IMR-90 (cell line): ENCODE results near the gene SERP2. TPM values are rescaled to one million over a fixed set of nuclear protein-coding genes. Genes with fewer than 3 reads are reported as not detected.
A peak's percentile ranks its signal among the peaks of the same experiment; 100 is the strongest.

Experiments
- ATAC-seq: fragments of 200-7000 bp; cut with Tn5 transposase; 2 replicates; pipeline ENCODE4 v1.9.1; 2020; ENCODE audit warnings: low read depth, mild to moderate bottlenecking, moderate library complexity
- BruUV-seq: library from RNA; stranded (reverse); fragments of 400-500 nt; replicated peaks from 2 replicates; lab custom pipeline; 2021; lab: Mats Ljungman, UMichigan
- CTCF ChIA-PET: fragments of 300-600 bp; formaldehyde crosslinking; extraction: SDS; loops from one replicate; lab custom pipeline; 2021; ENCODE audit warnings: antibody characterized with exemption; lab: Yijun Ruan, JAX
- POLR2A ChIA-PET: fragments of 300-600 bp; sonication (Branson Sonifier 250); formaldehyde crosslinking; loops from one replicate; lab custom pipeline; 2022; ENCODE audit warnings: antibody characterized with exemption; ENCODE audit not compliant: unreplicated experiment; lab: Charles Lee
- DNase-seq: peaks from one replicate; pipeline ENCODE4 v3.0.0; 2013
- H2AFZ ChIP-seq: replicated peaks from 2 replicates; pipeline ENCODE3; 2013; ENCODE audit warnings: low read length, mild to moderate bottlenecking; ENCODE audit not compliant: poor library complexity
- H2AK5ac ChIP-seq: 2 replicates; pipeline ENCODE4 v1.6.1; 2013; ENCODE audit warnings: low read depth, low read length, inconsistent platforms
- H2AK9ac ChIP-seq: replicated peaks from 2 replicates; pipeline ENCODE3; 2013; ENCODE audit warnings: mild to moderate bottlenecking, low read depth, low read length, moderate library complexity; ENCODE audit not compliant: poor library complexity
- H2BK120ac ChIP-seq: 2 replicates; pipeline ENCODE4 v1.6.1; 2013; ENCODE audit warnings: low read depth, low read length, inconsistent platforms
- H2BK15ac ChIP-seq: 3 replicates; pipeline ENCODE4 v1.6.1; 2013; ENCODE audit warnings: low read depth, low read length, inconsistent platforms
- H2BK20ac ChIP-seq: 2 replicates; pipeline ENCODE4 v1.6.1; 2013; ENCODE audit warnings: low read depth, mild to moderate bottlenecking, inconsistent platforms, low read length, moderate library complexity
- H2BK5ac ChIP-seq: 2 replicates; pipeline ENCODE4 v1.6.1; 2013; ENCODE audit warnings: mild to moderate bottlenecking, low read depth, low read length, inconsistent platforms; ENCODE audit not compliant: poor library complexity, severe bottlenecking
- H3K14ac ChIP-seq: replicated peaks from 2 replicates; pipeline ENCODE4 v1.6.1; 2013; ENCODE audit warnings: low read depth, low read length, inconsistent platforms
- H3K18ac ChIP-seq: 2 replicates; pipeline ENCODE4 v1.6.1; 2013; ENCODE audit warnings: low read depth, low read length, control low read depth
- H3K23ac ChIP-seq: 2 replicates; pipeline ENCODE4 v1.6.1; 2013; ENCODE audit warnings: low read depth, low read length, inconsistent platforms
- H3K27ac ChIP-seq: 2 replicates; pipeline ENCODE4 v1.5.1; 2013; ENCODE audit warnings: mild to moderate bottlenecking, control low read depth, low read length; ENCODE audit not compliant: insufficient read depth
- H3K27me3 ChIP-seq: 2 replicates; pipeline ENCODE4 v1.6.1; 2013; ENCODE audit warnings: low read length; ENCODE audit not compliant: control insufficient read depth, insufficient read depth
- H3K36me3 ChIP-seq: 2 replicates; pipeline ENCODE4 v1.6.1; 2013; ENCODE audit warnings: low read length, mixed read lengths; ENCODE audit not compliant: control insufficient read depth, insufficient read depth
- H3K4ac ChIP-seq: 2 replicates; pipeline ENCODE4 v1.6.1; 2013; ENCODE audit warnings: low read depth, low read length, inconsistent platforms
- H3K4me1 ChIP-seq: 2 replicates; pipeline ENCODE4 v1.6.1; 2013; ENCODE audit warnings: low read length, mixed read lengths; ENCODE audit not compliant: control insufficient read depth, insufficient read depth
- H3K4me2 ChIP-seq: 2 replicates; pipeline ENCODE4 v1.6.1; 2013; ENCODE audit warnings: low read depth, mild to moderate bottlenecking, control low read depth, low read length, moderate library complexity
- H3K4me3 ChIP-seq: 2 replicates; pipeline ENCODE4 v1.5.1; 2013; ENCODE audit warnings: low read depth, mild to moderate bottlenecking, control low read depth, low read length, moderate library complexity; ENCODE audit not compliant: insufficient read depth
- H3K56ac ChIP-seq: 2 replicates; pipeline ENCODE4 v1.6.1; 2013; ENCODE audit warnings: low read length, inconsistent platforms; ENCODE audit not compliant: insufficient read depth; ENCODE audit errors: extremely low read depth
- H3K79me1 ChIP-seq, 2 experiments: 2 replicates each; pipeline ENCODE4 v1.6.1; 2013; ENCODE audit warnings: low read length in 2 of 2, inconsistent platforms in 1 of 2, low read depth in 1 of 2
- H3K9ac ChIP-seq: 2 replicates; pipeline ENCODE4 v1.6.1; 2013; ENCODE audit warnings: low read depth, low read length, control low read depth
- H3K9me1 ChIP-seq: 2 replicates; pipeline ENCODE4 v1.6.1; 2013; ENCODE audit warnings: low read length, inconsistent platforms; ENCODE audit not compliant: insufficient read depth
- H3K9me3 ChIP-seq: 2 replicates; pipeline ENCODE4 v1.6.1; 2013; ENCODE audit warnings: low read length; ENCODE audit not compliant: control insufficient read depth, insufficient read depth
- H4K20me1 ChIP-seq: 2 replicates; pipeline ENCODE4 v1.6.1; 2013; ENCODE audit warnings: low read length, inconsistent platforms; ENCODE audit not compliant: insufficient read depth
- H4K5ac ChIP-seq: 2 replicates; pipeline ENCODE4 v1.6.1; 2013; ENCODE audit warnings: mild to moderate bottlenecking, low read depth, low read length, control low read depth
- H4K8ac ChIP-seq, 2 experiments: 2 replicates each; pipeline ENCODE4 v1.6.1; 2013; ENCODE audit warnings: low read depth in 2 of 2, low read length in 2 of 2, control low read depth in 1 of 2, inconsistent platforms in 1 of 2
- H4K91ac ChIP-seq: 2 replicates; pipeline ENCODE4 v1.6.1; 2013; ENCODE audit warnings: low read depth, low read length, inconsistent platforms; ENCODE audit not compliant: insufficient read depth
- BHLHE40 ChIP-seq: fragments of 150-350 bp; IDR thresholded peaks from 2 replicates; pipeline ENCODE4 v1.6.1; 2016; ENCODE audit warnings: mild to moderate bottlenecking, low read depth, low read length
- CHD1 ChIP-seq: IDR thresholded peaks from 2 replicates; pipeline ENCODE4 v1.6.1; 2012; ENCODE audit warnings: low read depth, low read length, improper control_type of control experiment
- CTCF ChIP-seq: conservative IDR thresholded peaks from 2 replicates; pipeline ENCODE4 v1.5.1; 2012; ENCODE audit warnings: mild to moderate bottlenecking, low read depth, low read length, improper control_type of control experiment
- ELK1 ChIP-seq: fragments of 150-350 bp; IDR thresholded peaks from 2 replicates; pipeline ENCODE4 v1.6.1; 2016; ENCODE audit warnings: low read depth, mild to moderate bottlenecking, low read length, moderate library complexity, borderline replicate concordance
- FOS ChIP-seq: fragments of 150-350 bp; IDR thresholded peaks from 2 replicates; pipeline ENCODE4 v1.6.1; 2016; ENCODE audit warnings: low read depth, low read length
- MAZ ChIP-seq: IDR thresholded peaks from 2 replicates; pipeline ENCODE4 v1.6.1; 2012; ENCODE audit warnings: low read depth, mild to moderate bottlenecking, low read length, improper control_type of control experiment, moderate library complexity, borderline replicate concordance
- NFE2L2 ChIP-seq: fragments of 150-350 bp; IDR thresholded peaks from 2 replicates; pipeline ENCODE4 v1.6.1; 2016; ENCODE audit warnings: low read depth, mild to moderate bottlenecking, low read length
- POLR2A ChIP-seq: IDR thresholded peaks from 2 replicates; pipeline ENCODE4 v1.6.1; 2012; ENCODE audit warnings: mild to moderate bottlenecking, low read depth, low read length
- RAD21 ChIP-seq: IDR thresholded peaks from 2 replicates; pipeline ENCODE4 v1.6.1; 2012; ENCODE audit warnings: low read length, improper control_type of control experiment
- RCOR1 ChIP-seq: IDR thresholded peaks from 2 replicates; pipeline ENCODE4 v1.6.1; 2012; ENCODE audit warnings: mild to moderate bottlenecking, low read length, improper control_type of control experiment; ENCODE audit not compliant: insufficient replicate concordance
- RFX5 ChIP-seq: IDR thresholded peaks from 2 replicates; pipeline ENCODE4 v1.8.0; 2012; ENCODE audit warnings: low read depth, mild to moderate bottlenecking, low read length, moderate library complexity
- SMC3 ChIP-seq: fragments of 150-350 bp; IDR thresholded peaks from 2 replicates; pipeline ENCODE4 v1.6.1; 2016; ENCODE audit warnings: low read depth, mild to moderate bottlenecking, antibody characterized with exemption, low read length, moderate library complexity
- USF2 ChIP-seq: fragments of 150-350 bp; IDR thresholded peaks from 2 replicates; pipeline ENCODE4 v1.6.1; 2017; ENCODE audit warnings: mild to moderate bottlenecking, antibody characterized with exemption, low read length, low read depth
- WGBS, 2 experiments: methylation state at CpG; one replicate each; pipeline versions ENCODE4 v1.1.5 to v1.1.7; 2013; ENCODE audit warnings: missing lambda C conversion rate in 2 of 2; ENCODE audit not compliant: insufficient read length in 1 of 2; ENCODE audit errors: extremely low coverage in 2 of 2; 5-methylcytosine and 5-hydroxymethylcytosine counted together
- dilution Hi-C: fragments of 300-500 bp; cut with HindIII; formaldehyde crosslinking; loops from one replicate; pipeline ENCODE4 v1.14.3; 2018; ENCODE audit warnings: low sequenced_read_pairs; ENCODE audit not compliant: unreplicated experiment
- in situ Hi-C: fragments of 300-500 bp; cut with MboI; formaldehyde crosslinking; loops from 3 replicates; pipeline ENCODE4 v1.14.3; 2019; ENCODE audit warnings: low sequenced_read_pairs, inconsistent platforms, mixed read lengths
- intact Hi-C: fragments of 100-400 bp; cut with micrococcal nuclease; formaldehyde crosslinking; loops from 2 replicates; pipeline ENCODE4 v1.10.0; 2022
- polyA plus RNA-seq, 3 experiments: library from polyadenylated mRNA; depleted of rRNA; stranded (reverse); fragments of >200 nt; gene quantifications; 2 replicates each; pipeline ENCODE4 v1.2.3, GENCODE V29; 2012; ENCODE audit warnings: low replicate concordance in 1 of 3
- total RNA-seq: library from RNA; depleted of rRNA; stranded (reverse); fragments of >200 nt; gene quantifications from 2 replicates; pipeline ENCODE4 v1.2.3, GENCODE V29; 2012

SERP2 gene
- total and polyA plus RNA-seq, 2 of the 4 experiments (the other 2 are of a cell fraction), result 0.54 to 1.4 TPM

GRCh38 chr13:44436589-44437337, 63.1 kb downstream of the SERP2 start:
- 2% methylated on average over 13 of the region's 38 CpGs; no CpG with 5 or more reads in 1 of the 2 experiments for WGBS, 2 experiments
- ATAC-seq, result peak; percentile 91
- TF ChIP-seq NFE2L2 (no peak), POLR2A (peak; percentile 100), CHD1 (peak; percentile 88; the same call in 1 of the 2 replicates), ELK1 (no peak), MAZ (peak; percentile 58; the same call in 1 of the 2 replicates), BHLHE40 (peak; percentile 7; the same call in 1 of the 2 replicates), FOS (no peak), RFX5 (no peak), RCOR1 (no peak), SMC3 (no peak), CTCF (no peak), USF2 (no peak), RAD21 (peak; percentile 38)

More at GRCh38 chr13:44436589-44437337, 63.1 kb downstream of the SERP2 start:
- Histone ChIP-seq H3K9me3 (no peaks in the 10 kb centered on the region), H3K4me3 (peak overlapping the region; percentile 77), H4K8ac (peak overlapping the region in 1 of 2 experiments; percentile 38; a peak in 1 of 4 replicates), H3K4me2 (peak overlapping the region; percentile 91), H3K27ac (peak overlapping the region; percentile 90), H3K9me1 (peaks cover 3% of the 10 kb centered on the region; the same call in 1 of the 2 replicates), H3K14ac (peak overlapping the region; percentile 92), H2AK5ac (peak overlapping the region; percentile 20; the same call in 1 of the 2 replicates), H2AFZ (peak overlapping the region; percentile 90), H4K91ac (peak overlapping the region; percentile 6; the same call in 1 of the 2 replicates), H3K27me3 (no peaks in the 10 kb centered on the region), H3K9ac (peak overlapping the region; percentile 98), H2BK15ac (no peak overlapping the region; the same call in 2 of the 3 replicates), H2BK5ac (peak overlapping the region; percentile 70), H3K79me1 (peaks cover 8 to 50% of the 10 kb centered on the region in 2 experiments; a peak in 3 of 4 replicates), H2BK120ac (peak overlapping the region; percentile 48), H4K20me1 (peaks cover 18% of the 10 kb centered on the region), H3K4ac (peak overlapping the region; percentile 44), H2AK9ac (peak overlapping the region; percentile 66), H4K5ac (no peak overlapping the region), H3K18ac (peak overlapping the region; percentile 67), H3K23ac (peak overlapping the region; percentile 89), H2BK20ac (no peak overlapping the region), H3K4me1 (peaks cover 9% of the 10 kb centered on the region), H3K36me3 (peaks cover 12% of the 10 kb centered on the region), H3K56ac (peak overlapping the region; percentile 67)
- ChIA-PET POLR2A (no interaction called here), CTCF (interaction anchor here (0.6 to 3.1 kb wide), 6 partner anchors 205 to 529 kb away, joined by 3 to 11 read pairs (median 4); no protein-coding TSS in a partner anchor)
- peak; percentile 94 for DNase-seq
- dilution Hi-C loops, result no loop called here
- intact Hi-C loops, result loop anchor here (1.0 to 5.0 kb wide), 6 partner anchors 129 to 386 kb away; no protein-coding TSS in a partner anchor
- BruUV-seq, result no TSS peak
- in situ Hi-C loops, result loop anchor here (5.0 to 10.0 kb wide), 3 partner anchors 202 to 529 kb away; no protein-coding TSS in a partner anchor
